DMS153 treated with DMSO at 0.1 percent for 48 hours (cell line): Measurements from ENCODE around the gene TBCD.
A peak's percentile ranks its signal among the peaks of the same experiment; 100 is the strongest.

Source experiments
- DNase-seq: peaks from one replicate; lab custom pipeline; 2025; ENCODE audit not compliant: unreplicated experiment; lab: John Stamatoyannopoulos, UW

Gene TBCD

GRCh38 chr17:82751571-82752370, at the start of gene TBCD:
TSS of gene TBCD (plus strand) at chr17:82752065. CDS start at chr17:82752194, 129 bp downstream.
- DNase-seq: peak; percentile 83

- DNase-seq: no peak
Measured at GRCh38 chr17:82702231-82702927, 49.5 kb upstream of the TBCD start.

GRCh38 chr17:82703036-82703745, 48.7 kb upstream of the TBCD start:
- no peak for DNase-seq

- DNase-seq: no peak
Measured at GRCh38 chr17:82703935-82704865, 47.7 kb upstream of the TBCD start.

GRCh38 chr17:82704886-82705285, 47.0 kb upstream of the TBCD start:
- DNase-seq: no peak

GRCh38 chr17:82705756-82706155, 46.1 kb upstream of the TBCD start:
- DNase-seq: no peak

- no peak for DNase-seq
Measured at GRCh38 chr17:82709024-82709675, 42.7 kb upstream of the TBCD start.

GRCh38 chr17:82709676-82710498, 42.0 kb upstream of the TBCD start:
- DNase-seq: no peak

GRCh38 chr17:82710499-82711232, 41.2 kb upstream of the TBCD start:
- DNase-seq: no peak

- DNase-seq: no peak
Measured at GRCh38 chr17:82713071-82713723, 38.7 kb upstream of the TBCD start.

GRCh38 chr17:82716203-82717010, 35.5 kb upstream of the TBCD start, which contains the start of gene FN3KRP:
TSS of gene FN3KRP (plus strand) at chr17:82716706. CDS start at chr17:82716756, 50 bp downstream.
- peak; percentile 66 for DNase-seq

GRCh38 chr17:82718986-82719685, 32.7 kb upstream of the TBCD start:
- no peak for DNase-seq

GRCh38 chr17:82720204-82720603, 31.7 kb upstream of the TBCD start:
- no peak for DNase-seq

- no peak for DNase-seq
Measured at GRCh38 chr17:82722341-82723013, 29.4 kb upstream of the TBCD start.

GRCh38 chr17:82723169-82723807, 28.6 kb upstream of the TBCD start:
- DNase-seq: no peak

GRCh38 chr17:82726427-82726826, 25.4 kb upstream of the TBCD start:
- no peak for DNase-seq
